ENCODE results near the gene HLA-DQA1.
"Not testable (repeated sequence)": the region's sequence is repeated elsewhere in the genome, so short reads cannot be mapped to it uniquely, and the experiment has no call there.

Gene HLA-DQA1

DNA sequence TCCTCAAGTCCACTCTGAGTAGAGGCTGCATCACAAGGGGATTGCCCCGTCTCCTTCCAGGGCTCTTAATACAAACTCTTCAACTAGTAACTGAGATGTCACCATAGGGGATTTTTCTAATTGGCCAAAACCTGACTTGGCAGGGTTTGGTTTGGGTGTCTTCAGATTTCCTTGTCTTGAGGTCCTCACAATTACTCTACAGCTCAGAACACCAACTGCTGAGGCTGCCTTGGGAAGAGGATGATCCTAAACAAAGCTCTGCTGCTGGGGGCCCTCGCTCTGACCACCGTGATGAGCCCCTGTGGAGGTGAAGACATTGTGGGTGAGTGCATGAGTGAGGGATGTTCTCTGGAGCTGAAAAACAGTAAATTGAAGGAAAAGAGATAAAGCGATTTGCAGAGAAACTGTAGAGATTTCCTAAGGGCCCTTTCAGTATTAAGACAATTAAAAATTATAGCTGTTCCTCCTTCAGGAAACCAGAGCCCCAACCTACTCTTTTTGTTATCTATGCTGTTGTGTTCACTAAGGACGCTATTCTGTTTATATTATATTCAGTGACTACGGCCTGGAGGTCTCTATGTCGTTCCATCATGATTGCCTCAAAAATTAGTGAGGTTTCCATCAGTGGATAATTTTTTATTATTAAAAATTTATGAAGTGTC, at the start of gene HLA-DQA1:
Gene HLA-DQA1, plus strand, starts transcription at position 188 of the 662 bp plus-strand sequence. Its CDS starts 53 bp downstream, at position 241.
- DNase-seq = peak; percentile 84

DNA sequence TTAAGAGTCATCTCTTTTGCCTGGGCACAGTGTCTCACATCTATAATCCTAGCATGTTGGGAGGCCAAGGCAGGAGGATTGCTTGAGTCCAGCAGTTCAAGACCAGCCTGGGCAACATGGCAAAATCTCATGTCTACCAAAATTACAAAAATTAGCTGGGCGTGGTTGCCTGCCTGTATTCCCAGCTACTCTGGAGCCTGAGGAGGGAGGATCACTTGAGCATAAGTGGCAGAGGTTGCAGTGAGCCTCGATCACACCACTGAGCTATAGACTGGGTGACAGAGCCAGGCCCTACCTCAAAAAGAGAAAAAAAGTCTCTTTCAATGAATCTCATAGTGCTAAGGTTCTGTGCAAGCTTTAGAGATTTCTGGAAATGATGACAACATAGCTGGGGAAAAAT, 49.0 kb upstream of the HLA-DQA1 start:
- no peak for DNase-seq

DNA sequence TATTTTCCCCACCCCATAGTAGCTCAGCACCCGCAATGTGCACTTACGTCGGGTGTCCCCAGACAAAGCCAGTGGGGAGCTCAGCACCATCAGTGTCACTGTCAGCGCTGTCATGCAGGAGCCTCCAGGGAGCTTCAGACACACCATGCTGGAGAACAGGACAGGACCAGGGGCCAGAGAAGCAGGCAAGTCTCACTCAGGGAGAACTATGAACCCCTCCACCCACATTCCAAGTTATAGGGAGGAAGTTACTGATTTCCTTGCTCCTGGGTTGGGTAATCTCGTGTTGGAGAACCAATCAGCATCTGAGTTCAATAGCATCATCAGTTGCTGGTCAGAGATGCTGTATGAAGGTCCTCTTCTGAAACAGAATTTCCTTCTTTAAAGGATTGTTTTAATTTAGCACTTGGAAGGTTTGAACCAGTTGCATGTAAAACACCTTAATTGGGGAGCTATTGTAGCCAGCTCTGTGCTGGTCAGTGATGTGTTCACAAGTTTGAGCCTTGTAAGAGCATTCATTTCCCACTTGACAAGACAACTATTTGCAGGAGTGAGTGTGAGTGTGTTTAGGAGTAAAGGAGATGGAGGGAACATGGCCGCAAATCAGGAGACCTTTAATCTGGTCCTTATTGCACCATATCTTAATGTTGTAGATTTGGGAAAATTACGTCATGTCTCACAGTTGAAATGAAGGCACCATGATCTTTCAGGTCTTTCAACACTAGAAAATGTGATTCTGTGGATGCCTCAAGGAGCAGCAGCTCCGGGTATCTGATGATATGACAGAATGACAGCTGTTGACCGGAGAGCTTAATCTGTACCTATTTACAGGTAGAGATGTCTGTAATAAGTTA, 47.4 kb upstream of the HLA-DQA1 start, which contains the start of gene HLA-DRB1:
Gene HLA-DRB1, minus strand, starts transcription at position 253 of the 854 bp plus-strand sequence. Its CDS starts 106 bp downstream, at position 147.
- peak; percentile 76 for DNase-seq

DNA sequence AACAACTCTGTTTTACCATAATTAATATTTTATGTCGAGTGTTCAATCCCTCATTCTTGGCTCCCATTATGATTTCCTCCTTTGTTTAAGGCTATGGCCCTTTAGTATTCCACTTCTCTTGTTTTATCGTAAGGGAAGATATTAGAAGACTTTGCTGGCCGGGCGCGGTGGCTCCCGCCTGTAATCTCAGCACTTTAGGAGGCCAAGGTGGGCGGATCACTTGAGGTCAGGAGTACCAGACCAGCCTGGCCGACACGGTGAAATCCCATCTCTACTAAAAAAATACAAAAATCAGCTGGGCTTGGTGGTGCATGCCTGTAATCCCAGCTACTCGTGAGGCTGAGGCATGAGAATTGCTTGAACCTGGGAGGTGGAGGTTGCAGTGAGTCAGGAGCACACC, 46.5 kb upstream of the HLA-DQA1 start:
- DNase-seq = not testable (repeated sequence)

DNA sequence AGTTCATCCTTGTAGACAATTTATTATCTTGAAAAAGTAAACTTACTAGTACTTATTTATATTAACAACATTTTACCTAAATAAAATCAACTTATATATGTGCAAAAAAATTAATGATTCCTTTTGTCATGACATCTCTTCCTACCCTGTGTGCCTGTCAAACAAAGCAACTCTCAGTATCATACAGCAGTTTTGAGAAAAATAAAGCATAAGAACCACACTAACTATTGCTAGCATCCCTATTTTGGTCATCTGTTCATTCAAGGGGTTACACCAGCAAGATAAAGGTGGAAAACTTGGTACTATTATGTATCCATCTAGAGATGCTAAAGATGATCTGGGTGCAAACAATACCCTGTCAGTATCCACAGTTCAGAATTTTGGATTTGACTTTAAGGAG, 40.2 kb upstream of the HLA-DQA1 start:
- DNase-seq = no peak

DNA sequence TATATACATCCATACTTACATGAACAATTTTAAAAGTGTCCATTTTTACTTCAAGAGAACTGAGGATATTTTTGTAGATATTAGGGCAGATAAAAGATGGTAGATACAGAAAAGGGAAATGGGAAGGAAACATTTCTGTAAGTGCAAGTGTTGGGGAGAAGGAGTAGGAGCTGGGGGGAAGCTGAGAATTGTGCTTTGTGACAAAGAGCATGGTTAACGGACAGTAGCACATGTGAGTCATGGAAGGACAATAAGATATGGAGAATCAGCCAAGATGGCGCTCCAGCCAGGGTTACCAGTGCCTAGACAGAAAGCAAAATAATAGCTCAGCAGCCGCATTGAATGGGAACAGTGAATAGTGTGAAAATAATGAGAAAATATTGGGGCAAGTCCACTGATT, 34.8 kb upstream of the HLA-DQA1 start:
- no peak for DNase-seq

DNA sequence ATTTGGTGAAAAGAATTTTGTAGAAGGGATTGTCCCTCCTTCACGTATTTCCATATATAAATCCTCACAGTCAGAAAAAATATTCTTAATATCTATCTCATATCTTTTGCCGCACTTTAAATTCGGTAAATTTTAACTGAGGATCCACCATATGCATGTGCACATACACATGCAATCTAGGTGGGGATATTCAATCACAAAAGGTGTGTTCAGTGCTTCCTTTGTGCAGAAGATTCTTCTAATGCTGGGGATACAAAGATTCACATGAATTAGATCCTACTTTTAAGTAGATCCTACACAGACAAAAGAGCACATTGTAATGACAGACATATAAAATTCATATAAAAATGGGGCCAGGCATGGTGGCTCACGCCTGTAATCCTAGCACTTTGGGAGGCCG, 34.0 kb upstream of the HLA-DQA1 start:
- DNase-seq = no peak

DNA sequence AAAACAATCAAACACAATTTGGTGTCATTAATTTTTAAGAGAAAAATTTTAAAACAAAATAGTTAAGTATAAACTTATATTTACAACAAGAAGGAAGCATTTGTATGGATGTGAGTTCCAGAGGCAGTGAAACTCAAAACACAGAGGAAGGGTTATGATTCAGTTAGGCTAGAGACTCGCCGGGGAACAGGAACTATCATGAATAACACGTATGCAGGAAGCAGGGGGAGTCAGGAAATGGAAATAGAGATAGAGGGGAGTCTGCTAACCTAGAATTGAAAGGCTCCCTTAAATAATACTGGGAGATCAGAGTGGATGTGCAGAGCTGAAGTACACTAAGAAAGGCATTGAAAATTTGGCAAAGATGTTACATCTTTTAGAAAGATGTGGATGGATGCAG, 33.3 kb upstream of the HLA-DQA1 start:
- DNase-seq = no peak

DNA sequence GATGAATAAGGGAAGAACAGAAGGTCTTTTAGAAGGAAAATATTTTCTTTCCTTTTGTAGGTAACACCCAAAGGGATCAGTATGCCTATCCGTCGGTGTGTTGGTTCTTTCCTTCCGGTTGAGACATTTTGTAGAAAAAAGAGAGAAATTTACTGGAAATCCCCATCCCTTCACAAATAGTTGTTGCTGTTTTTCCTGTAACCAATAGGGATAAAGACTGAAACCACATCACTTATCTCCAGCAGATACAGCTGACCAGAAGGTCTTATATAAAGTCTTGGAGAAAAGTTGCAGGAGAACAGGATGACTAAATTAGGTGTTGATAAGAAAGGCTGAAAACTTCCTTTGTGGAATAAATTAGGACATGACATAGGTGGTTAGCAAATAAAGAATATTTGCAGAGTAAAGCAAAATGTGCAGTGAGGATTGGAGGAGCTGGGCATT, 32.8 kb upstream of the HLA-DQA1 start:
- DNase-seq = no peak

DNA sequence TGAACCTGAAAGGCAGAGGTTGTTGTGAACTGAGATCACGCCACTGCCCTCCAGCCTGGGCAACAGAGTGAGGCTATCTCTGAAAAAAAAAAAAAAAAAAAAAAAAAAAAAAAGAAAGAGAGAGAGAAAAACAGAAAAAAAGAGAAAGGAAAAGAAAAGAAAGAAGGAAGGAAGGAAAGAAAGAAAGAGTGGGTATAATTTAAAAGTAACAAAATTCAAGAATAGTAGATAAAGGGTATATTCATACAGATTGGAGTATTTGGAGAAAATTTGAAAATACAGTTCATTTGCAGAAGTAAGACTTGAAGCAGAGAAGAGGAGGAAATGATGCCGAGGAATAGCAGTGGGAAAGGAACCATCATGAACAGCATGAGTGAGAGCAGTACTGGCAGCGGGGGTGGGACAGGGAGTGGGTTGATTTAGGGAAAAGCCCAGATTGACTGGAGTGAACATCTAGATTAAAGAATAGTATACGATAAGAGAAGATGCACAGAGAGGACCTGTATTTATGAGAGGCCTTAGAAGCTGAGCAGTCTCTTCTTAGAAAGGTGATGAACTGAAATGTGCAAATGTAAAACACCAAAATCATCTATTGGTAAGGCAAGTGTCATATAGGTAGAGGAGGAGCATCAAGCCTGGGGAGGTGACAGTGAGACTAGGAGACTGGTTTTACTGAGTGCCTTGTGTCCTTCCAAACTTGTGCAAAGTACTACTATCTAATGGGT, 29.8 kb upstream of the HLA-DQA1 start:
- peak; percentile 22 for DNase-seq

DNA sequence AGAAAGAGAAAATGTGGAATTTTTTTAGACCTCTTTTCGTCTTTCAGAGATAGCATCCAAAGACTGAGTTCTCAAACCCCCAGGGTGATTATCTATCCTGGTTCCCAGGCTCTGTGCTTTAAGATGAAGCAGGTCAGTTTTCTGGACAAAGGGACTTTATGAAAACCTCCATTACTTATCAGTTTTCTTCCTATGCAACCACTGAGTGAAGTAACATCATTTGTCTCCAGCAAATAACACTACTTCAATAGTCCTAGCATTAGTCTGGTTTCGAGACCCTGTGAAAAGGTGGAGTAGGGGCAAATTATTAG, 29.3 kb upstream of the HLA-DQA1 start:
- no peak for DNase-seq

DNA sequence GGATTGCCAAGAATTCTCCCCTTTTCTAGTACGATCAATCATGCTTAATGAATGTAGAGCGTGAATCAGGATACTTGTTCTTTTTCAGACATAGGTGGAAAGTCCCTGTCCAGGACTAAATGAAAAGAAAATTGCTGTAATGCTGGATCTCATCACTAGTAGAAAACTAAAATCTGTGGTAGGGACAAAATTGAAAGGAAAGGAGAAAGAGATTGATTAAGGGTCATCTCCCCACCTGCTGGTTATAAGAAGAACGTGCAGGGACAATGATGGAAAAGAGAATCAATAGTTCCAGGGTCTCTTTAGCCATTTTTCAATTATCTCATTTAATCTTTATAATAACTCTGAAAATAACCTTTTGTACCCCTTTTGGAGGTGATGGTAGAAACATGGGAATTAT, 28.8 kb upstream of the HLA-DQA1 start:
- no peak for DNase-seq

DNA sequence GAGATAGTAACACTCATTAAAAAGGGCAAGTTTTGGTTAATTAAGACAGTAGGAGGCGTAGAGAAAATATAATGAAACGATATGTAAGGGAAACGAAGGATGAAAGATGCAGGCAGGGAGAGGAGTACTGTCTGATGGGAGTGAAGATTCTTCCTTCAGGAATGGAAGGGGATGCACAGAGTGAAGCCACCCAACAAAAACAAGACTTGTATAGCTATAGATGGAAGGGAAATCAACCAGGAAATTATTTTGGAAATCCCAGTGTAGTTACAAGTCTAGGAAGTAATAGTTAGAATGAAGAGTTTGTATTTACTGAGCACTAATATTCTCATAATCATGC, 27.8 kb upstream of the HLA-DQA1 start:
- DNase-seq = no peak

DNA sequence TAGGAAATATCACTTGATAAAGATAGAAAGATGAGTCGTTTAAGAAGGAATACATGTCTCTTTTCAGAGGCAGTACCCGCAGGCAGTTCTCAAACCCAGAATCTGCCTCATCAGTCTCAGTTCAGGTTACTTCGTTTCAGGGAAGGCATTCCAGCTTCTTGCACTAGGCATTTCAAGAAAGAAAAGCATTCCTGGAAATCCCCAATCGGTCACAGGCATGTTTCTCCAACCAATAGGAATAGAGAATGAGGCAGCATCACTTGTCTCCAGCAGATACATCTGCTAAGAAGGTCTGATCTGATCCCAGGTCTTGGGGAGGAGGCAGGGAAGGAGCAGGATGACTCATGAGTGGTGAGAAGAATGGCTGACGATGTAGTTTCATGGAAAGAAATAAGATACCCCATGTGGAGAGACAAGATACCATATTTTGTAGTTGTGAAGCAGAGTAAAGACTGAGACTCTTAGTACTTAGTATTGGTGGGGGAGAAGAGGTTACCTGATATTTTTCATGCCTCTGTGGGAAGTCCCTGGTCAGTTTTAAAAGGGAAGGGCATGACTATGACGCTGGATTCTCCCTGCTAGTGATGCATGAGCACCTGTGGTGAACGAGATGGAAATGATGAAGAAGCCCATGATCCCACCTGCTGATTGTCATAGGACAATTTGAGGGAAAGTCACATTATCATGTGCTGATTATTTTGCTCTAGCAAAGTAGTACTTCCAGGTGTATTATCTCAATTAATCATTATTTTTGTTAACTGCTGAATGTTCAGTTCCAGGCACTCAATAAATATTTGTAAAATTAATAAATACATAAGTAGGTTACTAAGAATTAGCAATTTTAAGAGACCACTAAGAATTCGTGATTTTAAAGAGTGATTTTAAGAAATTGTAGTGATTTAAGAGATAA, 27.2 kb upstream of the HLA-DQA1 start:
- DNase-seq = peak; percentile 82

DNA sequence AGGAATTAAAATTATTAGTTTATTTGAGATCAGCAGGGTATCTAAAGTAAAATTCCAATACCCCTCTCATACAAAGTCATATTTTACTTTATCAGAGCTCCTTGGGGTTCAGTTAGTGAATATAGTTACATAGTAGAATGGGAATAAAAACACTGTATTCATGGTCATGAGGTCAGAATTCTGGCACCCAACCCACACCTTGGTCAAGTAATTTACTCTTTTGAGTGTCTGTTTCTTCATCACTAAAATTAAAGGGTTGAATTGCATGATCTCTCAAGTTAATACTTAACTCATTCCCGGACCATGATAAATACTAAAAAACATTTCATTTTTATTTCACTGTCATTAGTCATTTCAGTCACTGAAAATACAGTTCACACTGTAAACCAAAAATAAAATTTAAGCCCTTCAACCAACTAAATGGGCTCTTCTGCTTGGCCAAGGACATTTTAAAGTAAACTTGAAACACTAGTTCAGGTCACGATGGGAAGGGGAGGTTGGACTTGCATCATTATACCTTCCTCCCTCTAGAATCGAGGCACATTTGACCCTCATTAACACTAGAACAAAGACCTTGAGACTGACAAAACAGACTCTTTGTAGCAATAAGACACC, 26.4 kb upstream of the HLA-DQA1 start:
- no peak for DNase-seq

DNA sequence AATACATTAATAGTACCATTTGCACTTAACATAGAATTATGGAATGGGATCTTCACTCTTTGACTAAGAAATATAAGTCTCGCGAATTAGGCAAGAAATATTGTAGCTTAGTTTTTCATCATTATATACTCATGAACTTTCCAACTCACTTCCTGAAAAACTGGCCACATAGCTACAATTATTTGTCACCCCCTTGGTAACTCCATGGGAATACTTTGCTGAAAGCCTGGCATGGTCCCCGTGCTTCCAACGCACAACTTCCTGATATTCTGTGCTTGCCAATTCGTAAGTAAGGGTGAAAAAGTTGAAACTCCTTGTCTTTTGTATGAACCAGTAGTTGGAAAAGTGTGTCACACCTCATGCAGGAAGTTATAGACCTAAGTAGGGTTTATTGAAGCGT, 23.7 kb upstream of the HLA-DQA1 start:
- DNase-seq = no peak

DNA sequence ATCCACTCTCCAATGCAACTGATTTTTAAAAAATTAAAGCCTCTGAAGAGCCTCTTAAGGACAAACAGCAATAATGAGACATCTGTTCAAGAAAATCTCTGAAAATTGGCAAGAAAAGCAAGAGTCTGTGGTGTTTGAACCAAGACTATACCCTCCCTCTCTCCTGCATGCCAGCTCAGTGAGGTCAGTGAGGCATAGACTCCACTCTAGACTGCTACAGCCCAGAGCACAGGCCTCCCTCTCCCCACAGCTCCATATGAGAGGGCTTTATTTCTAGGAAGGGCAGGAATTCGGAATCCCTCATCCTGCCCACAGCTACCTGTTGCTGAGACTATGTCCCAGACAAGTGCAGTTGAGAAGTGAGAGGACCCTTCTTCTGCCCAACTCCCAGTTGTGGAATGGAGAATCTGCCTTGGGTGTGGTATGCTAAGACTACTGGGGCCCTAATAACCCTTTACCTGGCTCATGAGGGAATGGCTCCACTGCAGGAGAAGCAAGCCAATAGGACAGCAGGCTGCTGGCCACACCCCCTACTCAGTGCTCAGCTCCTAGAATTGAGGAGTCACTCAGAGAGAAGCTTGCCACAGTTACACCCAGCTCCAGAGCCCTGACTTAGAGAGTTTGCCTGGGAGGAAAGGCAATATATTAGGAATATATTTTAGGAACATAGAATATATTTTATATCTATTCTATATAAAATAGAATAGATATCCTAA, 22.7 kb upstream of the HLA-DQA1 start:
- no peak for DNase-seq

DNA sequence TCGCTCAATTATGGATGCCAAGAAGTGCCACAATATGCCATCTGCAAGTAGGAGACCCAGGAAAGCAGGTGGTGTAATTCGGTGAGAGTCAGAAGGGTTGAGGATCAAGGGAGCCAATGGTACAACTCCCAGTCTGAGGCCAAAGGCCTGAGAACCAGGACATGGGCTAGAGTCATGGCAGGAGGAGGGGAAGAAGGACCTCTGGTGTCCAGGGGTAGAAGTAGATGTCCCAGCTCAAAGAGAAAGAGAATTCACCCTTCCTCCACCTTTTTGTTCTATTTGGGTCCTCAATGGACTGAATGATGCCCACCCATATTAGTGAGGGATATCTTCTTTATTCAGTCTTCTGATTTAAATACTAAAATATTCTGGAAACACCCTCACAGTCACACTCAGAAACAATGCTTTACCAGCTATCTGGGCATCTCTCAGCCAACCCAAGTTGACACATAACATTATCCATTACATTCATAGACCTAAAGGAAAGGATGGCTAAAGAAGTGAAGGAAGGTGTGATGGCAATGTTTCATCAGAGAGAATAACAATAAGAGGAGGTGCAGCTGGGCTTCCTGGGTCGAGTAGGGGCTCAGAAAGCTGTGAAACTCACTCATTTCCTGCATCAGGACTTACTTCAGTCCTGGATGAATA, 21.2 kb upstream of the HLA-DQA1 start:
- no peak for DNase-seq

DNA sequence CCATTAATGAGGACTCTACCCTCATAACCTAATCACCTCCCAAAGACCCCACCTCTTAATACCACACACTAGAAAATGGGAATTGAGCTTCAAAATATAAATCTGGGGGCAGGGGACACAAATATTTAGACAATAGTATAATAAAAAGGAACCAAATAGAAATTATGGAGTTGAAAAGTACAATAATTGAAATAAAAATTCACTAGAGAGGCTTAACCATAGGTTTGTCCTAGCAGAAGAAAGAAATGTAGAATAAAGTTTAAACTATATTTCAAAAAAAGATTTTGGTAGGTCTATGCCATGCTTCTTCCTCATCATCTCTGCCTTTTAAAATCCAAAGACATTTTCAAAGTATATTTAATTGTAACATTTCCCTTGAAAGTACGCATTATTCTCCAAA, 19.5 kb upstream of the HLA-DQA1 start:
- DNase-seq = no peak

DNA sequence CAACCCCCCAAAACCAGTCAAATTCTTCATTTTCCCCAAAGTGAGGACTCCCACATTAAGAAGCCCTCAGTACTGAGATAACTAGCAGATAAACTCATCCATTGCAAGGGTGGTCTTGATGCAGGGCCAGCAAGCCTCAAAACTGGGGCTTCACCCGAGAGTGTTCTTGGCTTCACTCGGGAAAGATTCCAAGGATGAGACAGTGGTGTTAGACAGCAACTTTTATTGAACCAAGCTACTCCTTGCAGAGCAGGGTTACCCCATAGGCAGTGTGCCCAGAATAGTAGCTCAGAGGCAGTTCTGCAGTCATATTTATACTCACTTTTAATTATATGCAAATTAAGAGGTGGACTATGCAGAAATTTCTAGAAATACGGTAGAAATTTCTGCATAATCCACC, 15.8 kb upstream of the HLA-DQA1 start:
- DNase-seq = no peak
